Tibial artery (tissue), 4 donors: ENCODE results near the gene FZD8.
"Not testable (repeated sequence)": the region's sequence is repeated elsewhere in the genome, so short reads cannot be mapped to it uniquely, and the experiment has no call there.

Experiments
- DNase-seq, 2 donors: peaks; one replicate each; pipeline ENCODE4 v3.0.0-alpha.2; 2019
- H3K27ac ChIP-seq, 2 donors: fragments of 200-600 bp; sonication (generic) in 1 of 2; 1 replicate in 1 of 2; 2 replicates in 1 of 2; pipeline ENCODE4 v1.5.1; 2018 to 2019; ENCODE audit warnings: mild to moderate bottlenecking in 1 of 2
- H3K27me3 ChIP-seq, 2 donors: fragments of 200-600 bp; sonication (generic) in 1 of 2; one replicate each; pipeline versions ENCODE4 v1.5.1 to v1.6.0; 2016 to 2019
- H3K36me3 ChIP-seq, 3 donors: fragments of 200-600 bp; sonication (generic) in 2 of 3; one replicate each; pipeline ENCODE4 v1.5.1; 2016 to 2019; ENCODE audit warnings: mild to moderate bottlenecking in 2 of 3
- H3K4me1 ChIP-seq, 4 donors: fragments of 200-600 bp; sonication (generic) in 2 of 4; 1 replicate in 3 of 4; 2 replicates in 1 of 4; pipeline ENCODE4 v1.5.1; 2016 to 2019
- H3K4me3 ChIP-seq, 2 donors: fragments of 200-600 bp; sonication (generic) in 1 of 2; 1 replicate in 1 of 2; 2 replicates in 1 of 2; pipeline ENCODE4 v1.5.1; 2018 to 2019; ENCODE audit warnings: mild to moderate bottlenecking in 2 of 2
- H3K9me3 ChIP-seq, 3 donors: fragments of 200-600 bp; sonication (generic) in 1 of 3; one replicate each; pipeline ENCODE4 v1.5.1; 2016 to 2019
- intact Hi-C: fragments of 100-400 bp; cut with DNase I; formaldehyde crosslinking; loops from one replicate; pipeline ENCODE4 v1.15.0; 2023; ENCODE audit warnings: low total_unique reads
- TF ChIP-seq, protein P1 (sequence below), 2 experiments: fragments of 200-600 bp in 1 of 2; fragments of 450-650 bp in 1 of 2; IDR thresholded peaks; one replicate each; pipeline ENCODE4 v1.5.1; 2017 to 2019; ENCODE audit warnings: antibody characterized with exemption in 2 of 2, mild to moderate bottlenecking in 1 of 2, moderate library complexity in 1 of 2

Gene FZD8, protein sequence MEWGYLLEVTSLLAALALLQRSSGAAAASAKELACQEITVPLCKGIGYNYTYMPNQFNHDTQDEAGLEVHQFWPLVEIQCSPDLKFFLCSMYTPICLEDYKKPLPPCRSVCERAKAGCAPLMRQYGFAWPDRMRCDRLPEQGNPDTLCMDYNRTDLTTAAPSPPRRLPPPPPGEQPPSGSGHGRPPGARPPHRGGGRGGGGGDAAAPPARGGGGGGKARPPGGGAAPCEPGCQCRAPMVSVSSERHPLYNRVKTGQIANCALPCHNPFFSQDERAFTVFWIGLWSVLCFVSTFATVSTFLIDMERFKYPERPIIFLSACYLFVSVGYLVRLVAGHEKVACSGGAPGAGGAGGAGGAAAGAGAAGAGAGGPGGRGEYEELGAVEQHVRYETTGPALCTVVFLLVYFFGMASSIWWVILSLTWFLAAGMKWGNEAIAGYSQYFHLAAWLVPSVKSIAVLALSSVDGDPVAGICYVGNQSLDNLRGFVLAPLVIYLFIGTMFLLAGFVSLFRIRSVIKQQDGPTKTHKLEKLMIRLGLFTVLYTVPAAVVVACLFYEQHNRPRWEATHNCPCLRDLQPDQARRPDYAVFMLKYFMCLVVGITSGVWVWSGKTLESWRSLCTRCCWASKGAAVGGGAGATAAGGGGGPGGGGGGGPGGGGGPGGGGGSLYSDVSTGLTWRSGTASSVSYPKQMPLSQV

DNA sequence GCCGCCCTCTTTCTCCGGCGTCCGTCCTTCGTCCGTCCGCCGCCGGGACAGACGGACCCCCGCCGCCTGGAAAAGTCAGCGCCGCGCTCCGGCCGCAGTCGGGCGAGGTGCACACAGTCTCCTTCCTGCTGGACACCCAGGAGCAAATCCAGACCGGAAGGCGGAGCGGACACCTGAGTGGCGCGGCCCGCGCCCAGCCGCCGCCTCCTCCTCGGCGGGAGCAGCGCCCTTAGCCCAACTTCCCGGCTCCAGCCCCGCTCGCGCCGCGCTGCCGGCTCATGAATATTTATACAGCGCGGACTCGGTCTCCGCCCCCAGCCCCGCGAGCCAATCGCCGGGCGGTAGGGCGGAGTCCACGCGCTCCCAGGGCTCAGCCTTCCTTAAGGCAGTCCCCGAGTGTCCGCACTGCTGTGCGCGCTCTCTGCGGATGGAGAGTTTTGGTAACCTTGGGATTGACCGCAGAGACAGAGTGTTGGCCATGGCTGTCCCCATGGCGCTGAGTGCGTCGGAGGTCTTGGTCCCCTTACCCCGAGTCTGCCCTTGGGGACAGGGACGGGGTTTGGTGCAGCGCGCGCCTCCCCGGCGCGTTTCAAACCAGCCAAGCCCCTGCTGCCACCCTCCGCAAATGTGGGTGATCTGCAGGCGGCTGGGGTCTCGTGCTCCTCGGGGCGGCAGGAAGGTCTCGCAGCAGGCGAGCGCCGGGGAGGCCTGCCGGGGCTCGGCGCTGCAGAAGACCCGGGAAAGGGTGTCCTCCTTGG is at the start of gene FZD8:
Gene FZD8 (minus strand): TSS at position 262 of the 758 bp plus-strand sequence. CDS start 867 bp downstream, outside the sequence.
- TF ChIP-seq, protein P1, sequence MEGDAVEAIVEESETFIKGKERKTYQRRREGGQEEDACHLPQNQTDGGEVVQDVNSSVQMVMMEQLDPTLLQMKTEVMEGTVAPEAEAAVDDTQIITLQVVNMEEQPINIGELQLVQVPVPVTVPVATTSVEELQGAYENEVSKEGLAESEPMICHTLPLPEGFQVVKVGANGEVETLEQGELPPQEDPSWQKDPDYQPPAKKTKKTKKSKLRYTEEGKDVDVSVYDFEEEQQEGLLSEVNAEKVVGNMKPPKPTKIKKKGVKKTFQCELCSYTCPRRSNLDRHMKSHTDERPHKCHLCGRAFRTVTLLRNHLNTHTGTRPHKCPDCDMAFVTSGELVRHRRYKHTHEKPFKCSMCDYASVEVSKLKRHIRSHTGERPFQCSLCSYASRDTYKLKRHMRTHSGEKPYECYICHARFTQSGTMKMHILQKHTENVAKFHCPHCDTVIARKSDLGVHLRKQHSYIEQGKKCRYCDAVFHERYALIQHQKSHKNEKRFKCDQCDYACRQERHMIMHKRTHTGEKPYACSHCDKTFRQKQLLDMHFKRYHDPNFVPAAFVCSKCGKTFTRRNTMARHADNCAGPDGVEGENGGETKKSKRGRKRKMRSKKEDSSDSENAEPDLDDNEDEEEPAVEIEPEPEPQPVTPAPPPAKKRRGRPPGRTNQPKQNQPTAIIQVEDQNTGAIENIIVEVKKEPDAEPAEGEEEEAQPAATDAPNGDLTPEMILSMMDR (IDR thresholded peaks at IDR 0.05) = no peak
- Histone ChIP-seq H3K27ac (peak within 1 kb of the TSS; percentile 86 to 94), H3K4me1 (peaks cover 0 to 38% (median 23%) of the 10 kb centered on the region in 4 donors), H3K36me3 (no peaks in the 10 kb centered on the region), H3K9me3 (no peaks in the 10 kb centered on the region), H3K27me3 (no peaks in the 10 kb centered on the region), H3K4me3 (peak within 1 kb of the TSS; percentile 78 to 81)
- intact Hi-C loops = loop anchor here (10.0 kb wide), 2 partner anchors 153 to 517 kb away; partner anchors contain the start of gene CREM
- DNase-seq = peak; percentile 91 to 95

DNA sequence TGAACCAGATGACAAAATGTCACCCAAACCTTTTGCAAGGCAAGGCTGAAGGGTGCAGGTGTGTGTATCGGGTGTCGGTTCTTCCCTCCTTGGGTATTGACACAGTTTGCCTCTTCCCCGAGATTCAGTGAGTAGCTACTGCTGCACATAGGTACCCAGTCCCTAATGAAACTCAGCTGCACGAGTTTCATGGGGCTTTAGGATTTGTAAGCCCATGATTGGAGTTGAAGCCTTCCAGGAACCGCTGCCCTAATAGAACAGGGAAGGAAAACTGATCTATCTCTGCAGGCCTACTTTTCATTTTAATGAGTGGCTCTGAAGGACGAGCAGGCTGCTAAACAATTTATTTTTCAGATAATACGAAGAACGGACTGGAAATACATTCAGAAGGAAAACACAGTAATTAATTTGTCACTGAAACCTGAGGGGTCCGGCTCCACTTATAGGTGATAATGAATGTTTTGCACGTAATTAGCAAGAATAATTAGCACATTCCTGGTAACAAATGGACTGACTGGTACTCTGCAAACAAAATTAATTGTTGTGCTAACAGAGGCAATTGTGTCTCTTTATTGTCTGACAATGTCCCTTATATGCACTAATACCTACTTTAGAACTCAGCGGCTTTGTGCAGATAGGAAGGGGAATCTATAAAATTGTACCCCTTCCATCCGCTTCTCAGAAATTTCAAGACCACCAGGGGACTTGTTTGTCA is 49.6 kb upstream of the FZD8 start:
- no peak overlapping the region for H3K27ac ChIP-seq
- intact Hi-C loops = no loop called here
- TF ChIP-seq, protein P1 (IDR thresholded peaks at IDR 0.05) = no peak
- no peaks in the 10 kb centered on the region for H3K4me1 ChIP-seq
- H3K9me3 ChIP-seq = no peaks in the 10 kb centered on the region
- DNase-seq = no peak
- no peaks in the 10 kb centered on the region for H3K36me3 ChIP-seq
- H3K27me3 ChIP-seq = no peaks in the 10 kb centered on the region
- no peak overlapping the region for H3K4me3 ChIP-seq

DNA sequence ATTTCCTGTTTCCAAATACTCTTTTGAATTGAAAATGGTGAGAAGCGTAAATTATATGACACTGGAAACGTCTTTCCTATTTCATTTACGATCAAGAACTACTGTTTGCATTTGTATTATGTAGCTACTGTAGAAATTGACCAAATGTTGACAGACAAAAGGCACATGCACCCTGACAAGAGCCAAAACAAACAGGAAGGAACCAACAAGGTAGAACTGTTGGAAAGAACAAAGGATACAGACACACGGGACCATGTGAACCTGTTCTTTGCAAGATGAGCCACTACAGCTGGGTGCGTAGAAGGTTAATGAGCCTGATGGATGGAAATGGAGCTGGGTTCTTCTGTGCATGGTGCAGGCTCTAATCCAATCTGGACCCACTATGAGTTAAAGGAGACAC is 48.4 kb upstream of the FZD8 start:
- intact Hi-C loops = no loop called here
- DNase-seq = no peak
- Histone ChIP-seq H3K27ac (no peak overlapping the region), H3K9me3 (no peaks in the 10 kb centered on the region), H3K4me3 (no peak overlapping the region), H3K36me3 (no peaks in the 10 kb centered on the region), H3K27me3 (no peaks in the 10 kb centered on the region), H3K4me1 (no peaks in the 10 kb centered on the region)
- TF ChIP-seq, protein P1 (IDR thresholded peaks at IDR 0.05) = no peak

DNA sequence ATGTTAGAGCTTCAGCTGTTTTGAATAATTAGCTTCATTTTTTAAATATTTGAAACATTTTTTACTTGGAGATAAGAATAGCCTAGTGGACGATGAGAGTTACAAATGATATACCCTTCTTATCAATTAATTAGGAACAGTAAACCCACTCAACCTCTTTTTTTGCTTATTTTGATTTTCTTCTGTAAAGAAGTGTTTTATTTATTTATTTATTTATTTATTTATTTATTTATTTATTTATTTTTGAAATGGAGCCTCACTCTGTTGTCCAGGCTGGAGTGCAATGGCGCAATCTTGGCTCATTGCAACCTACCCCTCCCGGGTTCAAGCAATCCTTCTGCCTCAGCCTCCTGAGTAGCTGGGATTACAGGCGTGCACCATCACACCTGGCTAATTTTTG is 43.8 kb upstream of the FZD8 start:
- DNase-seq, H3K27ac ChIP-seq, H3K4me3 ChIP-seq, H3K9me3 ChIP-seq, H3K36me3 ChIP-seq, intact Hi-C loops, H3K27me3 ChIP-seq, H3K4me1 ChIP-seq: not testable (repeated sequence)

DNA sequence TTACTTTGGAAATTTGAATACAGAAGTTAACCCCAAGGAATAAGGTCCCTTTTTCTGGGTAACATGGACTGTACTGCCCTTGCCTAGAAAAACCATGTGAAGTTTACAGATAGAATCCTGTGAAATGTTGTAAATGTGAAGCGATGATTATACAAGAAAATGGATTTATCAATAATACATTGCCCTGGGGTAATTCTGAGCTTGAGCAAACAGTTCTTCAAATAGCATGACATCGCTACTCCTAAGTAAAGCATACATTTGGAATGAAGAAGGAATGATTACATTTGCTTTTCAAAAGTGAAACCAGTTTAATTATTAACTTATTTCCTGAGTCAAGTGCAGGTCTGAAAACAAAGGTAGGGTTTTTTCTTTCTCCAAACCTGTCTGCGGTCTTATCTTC is 43.3 kb upstream of the FZD8 start:
- Histone ChIP-seq H3K4me3 (no peak overlapping the region), H3K27me3 (no peaks in the 10 kb centered on the region), H3K4me1 (no peaks in the 10 kb centered on the region), H3K36me3 (no peaks in the 10 kb centered on the region), H3K9me3 (no peaks in the 10 kb centered on the region), H3K27ac (no peak overlapping the region)
- intact Hi-C loops = no loop called here
- TF ChIP-seq, protein P1 (IDR thresholded peaks at IDR 0.05) = no peak
- no peak for DNase-seq
